ENCODE results near the gene RWDD3. TPM values are rescaled to one million over a fixed set of nuclear protein-coding genes. Genes with fewer than 3 reads are reported as not detected.

Gene RWDD3
- total and polyA plus RNA-seq, 2 of the 13 experiments (the other 11 are each of a cell fraction or from before 2014, with no cell fraction given) = 18.3 to 21.2 TPM

- TF ChIP-seq ZNF567 (CRISPR knock-in tag; IDR thresholded peaks at IDR 0.05; ENCODE audit: borderline replicate concordance) = no peak
Measured at GRCh38 chr1:95222629-95223028, 11.4 kb upstream of the RWDD3 start (continued).

- H3K27ac ChIP-seq (ENCODE audit: extremely low read length, insufficient read depth, low read length) = no peak overlapping the region
- intact Hi-C loops (cut with micrococcal nuclease; ENCODE audit: unreplicated experiment) = no loop called here
- no peak for FAIRE-seq
- in situ Hi-C loops (cut with HindIII; ENCODE audit: extremely low pct_ligation_motif_present, low pct_unique_long_range_greater_than_20kb) = no loop called here
- H2AFZ ChIP-seq (ENCODE audit: low read length) = no peak overlapping the region
- CTCF ChIA-PET (ENCODE audit: low intra/inter-chr PET ratio, low total read pairs) = no interaction called here
- no peaks in the 10 kb centered on the region for H3K79me2 ChIP-seq (ENCODE audit: insufficient read depth, low read length)
- no peaks in the 10 kb centered on the region for H3K9me3 ChIP-seq (ENCODE audit: low read length)
- H3K4me2 ChIP-seq (ENCODE audit: low read depth, low read length) = no peak overlapping the region
- H3K36me3 ChIP-seq (replicated peaks in 1 of 2; ENCODE audit: control insufficient read depth in 1 of 2, insufficient read depth in 2 of 2, low read length in 2 of 2) = no peaks in the 10 kb centered on the region
- H3K4me1 ChIP-seq (ENCODE audit: insufficient read depth, low read length) = peaks cover 16% of the 10 kb centered on the region
- POLR2A ChIA-PET = interaction anchor here (1.6 kb wide), 1 partner anchor 11 kb away, joined by 7 read pairs; the partner anchor contains the start of gene RWDD3
- TF ChIP-seq ZNF3 (CRISPR knock-in tag; IDR thresholded peaks at IDR 0.05) = no peak
- TF ChIP-seq ATF3 (CRISPR knock-in tag; IDR thresholded peaks at IDR 0.05) = no peak
- no peak for TF ChIP-seq AFF4 (CRISPR knock-in tag; IDR thresholded peaks at IDR 0.05)
- TF ChIP-seq MTA1 (CRISPR knock-in tag; IDR thresholded peaks at IDR 0.05; ENCODE audit: borderline replicate concordance) = no peak
- no peak for TF ChIP-seq ZNF562 (CRISPR knock-in tag; IDR thresholded peaks at IDR 0.05; ENCODE audit: borderline replicate concordance)
- TF ChIP-seq FOXA1 (IDR thresholded peaks at IDR 0.05) = no peak
- no peak for TF ChIP-seq FOXA1 (CRISPR knock-in tag; IDR thresholded peaks at IDR 0.05)
- no peak for TF ChIP-seq NR2C2 (CRISPR knock-in tag; IDR thresholded peaks at IDR 0.05; ENCODE audit: borderline replicate concordance)
- TF ChIP-seq ZNF124 (CRISPR knock-in tag; IDR thresholded peaks at IDR 0.05) = no peak
- no peak for TF ChIP-seq FOXA3 (CRISPR knock-in tag; IDR thresholded peaks at IDR 0.05)
- TF ChIP-seq PRMT3 (CRISPR knock-in tag; IDR thresholded peaks at IDR 0.05; ENCODE audit: borderline replicate concordance, low read depth) = no peak
- TF ChIP-seq SALL1 (CRISPR knock-in tag; IDR thresholded peaks at IDR 0.05) = no peak
- TF ChIP-seq FOXK2 (IDR thresholded peaks at IDR 0.05) = no peak
- no peak for TF ChIP-seq YY1 (IDR thresholded peaks at IDR 0.05; ENCODE audit: insufficient read depth, insufficient replicate concordance, low read depth, low read length)
- no peaks in the 10 kb centered on the region for H4K20me1 ChIP-seq (ENCODE audit: insufficient read depth, low read length)
- H3K27me3 ChIP-seq (ENCODE audit: control insufficient read depth in 1 of 2, insufficient read depth in 2 of 2, low read length in 2 of 2) = no peaks in the 10 kb centered on the region
- no peak overlapping the region for H3K9ac ChIP-seq (ENCODE audit: insufficient read depth, low read depth, low read length)
- ATAC-seq = no peak
- BruUV-seq (replicated peaks) = no TSS peak
- no peak for DNase-seq (ENCODE audit: low spot score)
- no peak overlapping the region for H3K4me3 ChIP-seq (replicated peaks in 1 of 3; ENCODE audit: insufficient read depth in 1 of 3, low read depth in 2 of 3, low read length in 3 of 3)
Measured at GRCh38 chr1:95223110-95223509, 10.9 kb upstream of the RWDD3 start.

All from HepG2 (cell line).